Breast epithelium (tissue), 3 donors: ENCODE results near the gene KDM4B.

Experiments used
- CTCF ChIP-seq, 3 donors: fragments of 450-650 bp; IDR thresholded peaks; one replicate each; pipeline ENCODE4 v1.5.1; 2016 to 2017; ENCODE audit warnings: antibody characterized with exemption in 3 of 3, mild to moderate bottlenecking in 3 of 3, moderate library complexity in 3 of 3
- POLR2A ChIP-seq: fragments of 450-650 bp; IDR thresholded peaks from one replicate; pipeline ENCODE4 v1.6.1; 2016; ENCODE audit warnings: antibody characterized with exemption, mild to moderate bottlenecking, moderate library complexity

- TF ChIP-seq CTCF (IDR thresholded peaks at IDR 0.05) (no peak), POLR2A (no peak)
These were observed 136.0 kb downstream of the KDM4B start for GRCh38 chr19:5104871-5105351.
